ENCODE measurements around the gene MICAL2. TPM values are rescaled to one million over a fixed set of nuclear protein-coding genes. Genes with fewer than 3 reads are reported as not detected.

The MICAL2 gene
- total RNA-seq, 2 donors from 2014 or later, result 1.5 to 1.9 TPM

GRCh38 chr11:12303421-12304149, 193.2 kb downstream of the MICAL2 start:
- no peaks in the 10 kb centered on the region for H3K36me3 Mint-ChIP-seq (ENCODE audit: low read depth)
- H3K9me3 ChIP-seq (ENCODE audit: control insufficient read depth, low read length), result peaks cover 5% of the 10 kb centered on the region
- H3K9ac ChIP-seq (ENCODE audit: extremely low read depth, low read length, poor library complexity, severe bottlenecking), result no peak overlapping the region
- H3K4me1 ChIP-seq (ENCODE audit: control insufficient read depth, insufficient read depth, low read length), result no peaks in the 10 kb centered on the region
- H3K27ac ChIP-seq (ENCODE audit: low read depth, low read length), result no peak overlapping the region
- no peak overlapping the region for H3K27ac Mint-ChIP-seq
- no peaks in the 10 kb centered on the region for H3K27me3 Mint-ChIP-seq (ENCODE audit: insufficient read depth)
- no peak overlapping the region for H3K4me3 Mint-ChIP-seq
- H3K4me1 Mint-ChIP-seq, result no peaks in the 10 kb centered on the region
- peaks cover 2% of the 10 kb centered on the region for H3K9me3 Mint-ChIP-seq
- TF ChIP-seq CTCF (conservative IDR thresholded peaks at IDR 0.05), result no peak
- H3K36me3 ChIP-seq (ENCODE audit: control insufficient read depth, insufficient read depth, low read length), result no peaks in the 10 kb centered on the region
- no peaks in the 10 kb centered on the region for H3K27me3 ChIP-seq (ENCODE audit: control insufficient read depth, insufficient read depth, low read length, poor library complexity, severe bottlenecking)
- no peak for DNase-seq
- WGBS, 2 experiments (ENCODE audit: insufficient coverage in 1 of 2, insufficient read length in 1 of 2), result 96% methylated on average over 2 of the region's 2 CpGs; no CpG with 5 or more reads in 1 of the 2 experiments
- H3K4me3 ChIP-seq (ENCODE audit: low read length), result no peak overlapping the region

GRCh38 chr11:12306830-12307229, 196.4 kb downstream of the MICAL2 start:
- no peak overlapping the region for H3K27ac ChIP-seq (ENCODE audit: low read depth, low read length)
- no peaks in the 10 kb centered on the region for H3K9me3 ChIP-seq (ENCODE audit: control insufficient read depth, low read length)
- DNase-seq, result no peak
- H3K4me1 Mint-ChIP-seq, result no peaks in the 10 kb centered on the region
- H3K4me3 ChIP-seq (ENCODE audit: low read length), result no peak overlapping the region
- TF ChIP-seq CTCF (conservative IDR thresholded peaks at IDR 0.05), result no peak
- H3K27ac Mint-ChIP-seq, result no peak overlapping the region
- no peaks in the 10 kb centered on the region for H3K27me3 Mint-ChIP-seq (ENCODE audit: insufficient read depth)
- H3K27me3 ChIP-seq (ENCODE audit: control insufficient read depth, insufficient read depth, low read length, poor library complexity, severe bottlenecking), result no peaks in the 10 kb centered on the region
- H3K9me3 Mint-ChIP-seq, result peaks cover 2% of the 10 kb centered on the region
- H3K9ac ChIP-seq (ENCODE audit: extremely low read depth, low read length, poor library complexity, severe bottlenecking), result no peak overlapping the region
- no peaks in the 10 kb centered on the region for H3K36me3 ChIP-seq (ENCODE audit: control insufficient read depth, insufficient read depth, low read length)
- H3K4me1 ChIP-seq (ENCODE audit: control insufficient read depth, insufficient read depth, low read length), result no peaks in the 10 kb centered on the region
- WGBS, 2 experiments (ENCODE audit: insufficient coverage in 1 of 2, insufficient read length in 1 of 2), result 80 to 97% methylated on average over 1 to 2 of the region's 2 CpGs
- H3K4me3 Mint-ChIP-seq, result no peak overlapping the region
- H3K36me3 Mint-ChIP-seq (ENCODE audit: low read depth), result no peaks in the 10 kb centered on the region

GRCh38 chr11:12312132-12312531, 201.7 kb downstream of the MICAL2 start:
- H3K36me3 ChIP-seq (ENCODE audit: control insufficient read depth, insufficient read depth, low read length), result no peaks in the 10 kb centered on the region
- no peak overlapping the region for H3K27ac Mint-ChIP-seq
- TF ChIP-seq CTCF (conservative IDR thresholded peaks at IDR 0.05), result no peak
- peaks cover 16% of the 10 kb centered on the region for H3K9me3 ChIP-seq (ENCODE audit: control insufficient read depth, low read length)
- WGBS, 2 experiments (ENCODE audit: insufficient coverage in 1 of 2, insufficient read length in 1 of 2), result 92 to 94% methylated on average over 1 to 3 of the region's 4 CpGs
- H3K4me3 ChIP-seq (ENCODE audit: low read length), result no peak overlapping the region
- no peaks in the 10 kb centered on the region for H3K36me3 Mint-ChIP-seq (ENCODE audit: low read depth)
- no peak for DNase-seq
- H3K27ac ChIP-seq (ENCODE audit: low read depth, low read length), result no peak overlapping the region
- H3K27me3 Mint-ChIP-seq (ENCODE audit: insufficient read depth), result no peaks in the 10 kb centered on the region
- no peaks in the 10 kb centered on the region for H3K4me1 ChIP-seq (ENCODE audit: control insufficient read depth, insufficient read depth, low read length)
- peaks cover 20% of the 10 kb centered on the region for H3K9me3 Mint-ChIP-seq
- no peak overlapping the region for H3K4me3 Mint-ChIP-seq
- no peaks in the 10 kb centered on the region for H3K27me3 ChIP-seq (ENCODE audit: control insufficient read depth, insufficient read depth, low read length, poor library complexity, severe bottlenecking)
- H3K4me1 Mint-ChIP-seq, result no peaks in the 10 kb centered on the region
- H3K9ac ChIP-seq (ENCODE audit: extremely low read depth, low read length, poor library complexity, severe bottlenecking), result no peak overlapping the region

Small RNA genes within 50 kb of the gene (microRNA-seq; reads per million reads assigned to microRNA genes)
- gene MIR6124 (ENCODE audit: borderline microRNAs expressed), result not detected

Other genes starting within 250 kb of the MICAL2 start
- gene DKK3, start 102.0 kb upstream of the MICAL2 start, total RNA-seq, result 10 to 100 TPM; 18.8 to 42.6 TPM